Stimulated activated CD8-positive, alpha-beta memory T cell treated with anti-CD3 and anti-CD28 coated beads, Interleukin-7, amount 100 ng/mL, for 48 hours (primary cell): ENCODE measurements around the gene P3H2.
"Not testable (repeated sequence)": the region's sequence is repeated elsewhere in the genome, so short reads cannot be mapped to it uniquely, and the experiment has no call there.

ENCODE experiments used
- DNase-seq, 2 donors: peaks; one replicate each; pipeline ENCODE4 v3.0.0-alpha.2; 2020; ENCODE audit warnings: low read depth in 1 of 2; ENCODE audit errors: extremely low read depth in 1 of 2

Gene P3H2

GRCh38 chr3:190120269-190121060 lies at the start of gene P3H2:
Gene P3H2 (minus strand): TSS chr3:190120897. CDS start chr3:190120731, 166 bp downstream.
- no peak for DNase-seq

GRCh38 chr3:190169877-190170276 lies 49.2 kb upstream of the P3H2 start:
- no peak for DNase-seq

- DNase-seq = no peak
Measured at GRCh38 chr3:190169243-190169642, 48.5 kb upstream of the P3H2 start.

- DNase-seq = no peak
Measured at GRCh38 chr3:190167936-190168680, 47.4 kb upstream of the P3H2 start.

- no peak for DNase-seq
Measured at GRCh38 chr3:190166948-190167347, 46.3 kb upstream of the P3H2 start.

GRCh38 chr3:190165253-190165652 lies 44.6 kb upstream of the P3H2 start:
- DNase-seq = no peak

GRCh38 chr3:190162013-190162412 lies 41.3 kb upstream of the P3H2 start:
- not testable (repeated sequence) for DNase-seq

GRCh38 chr3:190159902-190160435 lies 39.3 kb upstream of the P3H2 start:
- DNase-seq = no peak

GRCh38 chr3:190158261-190158660 lies 37.6 kb upstream of the P3H2 start:
- no peak for DNase-seq

- DNase-seq = no peak
Measured at GRCh38 chr3:190155752-190156151, 35.1 kb upstream of the P3H2 start.

GRCh38 chr3:190150681-190151080 lies 30.0 kb upstream of the P3H2 start:
- DNase-seq = no peak

GRCh38 chr3:190149830-190150619 lies 29.3 kb upstream of the P3H2 start:
- DNase-seq = not testable (repeated sequence)

GRCh38 chr3:190144793-190145192 lies 24.1 kb upstream of the P3H2 start:
- not testable (repeated sequence) for DNase-seq

GRCh38 chr3:190142041-190142440 lies 21.3 kb upstream of the P3H2 start:
- DNase-seq = no peak

- no peak for DNase-seq
Measured at GRCh38 chr3:190139365-190139764, 18.7 kb upstream of the P3H2 start.

- DNase-seq = no peak
Measured at GRCh38 chr3:190132371-190132770, 11.7 kb upstream of the P3H2 start.

GRCh38 chr3:190131329-190131728 lies 10.6 kb upstream of the P3H2 start:
- no peak for DNase-seq

- no peak for DNase-seq
Measured at GRCh38 chr3:190130696-190131095, 10.0 kb upstream of the P3H2 start.

- DNase-seq = no peak
Measured at GRCh38 chr3:190130037-190130436, 9.3 kb upstream of the P3H2 start.

- DNase-seq = no peak
Measured at GRCh38 chr3:190127797-190128196, 7.1 kb upstream of the P3H2 start.

GRCh38 chr3:190127195-190127594 lies 6.5 kb upstream of the P3H2 start:
- DNase-seq = no peak
